Stimulated activated CD4-positive, alpha-beta T cell treated with anti-CD3 and anti-CD28 coated beads, Interleukin-4, amount 100 ng/mL, for 1 hour (primary cell): Measurements from ENCODE around the gene SREBF2.
"Not testable (repeated sequence)": the region's sequence is repeated elsewhere in the genome, so short reads cannot be mapped to it uniquely, and the experiment has no call there.

ENCODE experiments used
- DNase-seq: peaks from one replicate; pipeline ENCODE4 v3.0.0-alpha.2; 2020

SREBF2 gene

GRCh38 chr22:41948928-41949296, 116.0 kb downstream of the SREBF2 start:
- DNase-seq, result not testable (repeated sequence)

GRCh38 chr22:41949297-41949965, 116.5 kb downstream of the SREBF2 start:
- no peak for DNase-seq

GRCh38 chr22:41951898-41952474, 119.1 kb downstream of the SREBF2 start, which contains the start of gene SMIM45:
SMIM45 (plus strand) TSS chr22:41952150.
- no peak for DNase-seq

GRCh38 chr22:41952713-41953112, 119.8 kb downstream of the SREBF2 start:
- DNase-seq, result no peak
